Measurements from ENCODE around the gene MIF. TPM values are rescaled to one million over a fixed set of nuclear protein-coding genes. Genes with fewer than 3 reads are reported as not detected.
"Not testable (repeated sequence)": the region's sequence is repeated elsewhere in the genome, so short reads cannot be mapped to it uniquely, and the experiment has no call there.

MIF gene
- total RNA-seq, 1 donor from 2014 or later: 1,382 TPM

GRCh38 chr22:23900227-23900626 is 6.0 kb downstream of the MIF start:
- H3K36me3 Mint-ChIP-seq (ENCODE audit: low read depth): peaks cover 39% of the 10 kb centered on the region
- peaks cover 15% of the 10 kb centered on the region for H3K27me3 Mint-ChIP-seq
- intact Hi-C loops (cut with micrococcal nuclease); H3K9me3 Mint-ChIP-seq; DNase-seq; H3K27ac Mint-ChIP-seq; H3K4me3 Mint-ChIP-seq: not testable (repeated sequence)
- peaks cover 19% of the 10 kb centered on the region for H3K4me1 Mint-ChIP-seq

- no peak for DNase-seq
- peaks cover 20% of the 10 kb centered on the region for H3K27me3 Mint-ChIP-seq
- no peak overlapping the region for H3K4me3 Mint-ChIP-seq
- peaks cover 27% of the 10 kb centered on the region for H3K36me3 Mint-ChIP-seq (ENCODE audit: low read depth)
- peaks cover 13% of the 10 kb centered on the region for H3K4me1 Mint-ChIP-seq
- intact Hi-C loops (cut with micrococcal nuclease): no loop called here
- no peak overlapping the region for H3K27ac Mint-ChIP-seq
- H3K9me3 Mint-ChIP-seq: peaks cover 6% of the 10 kb centered on the region
Observed at GRCh38 chr22:23901600-23901999, 7.4 kb downstream of the MIF start.

GRCh38 chr22:23903328-23903971 is 9.3 kb downstream of the MIF start:
- Mint-ChIP-seq H3K9me3 (peaks cover 6% of the 10 kb centered on the region), H3K4me1 (peaks cover 7% of the 10 kb centered on the region)
- no peak for DNase-seq

GRCh38 chr22:23904573-23905254 is 10.5 kb downstream of the MIF start:
- peaks cover 7% of the 10 kb centered on the region for H3K4me1 Mint-ChIP-seq
- H3K9me3 Mint-ChIP-seq: peaks cover 6% of the 10 kb centered on the region
- DNase-seq: no peak
- peaks cover 3% of the 10 kb centered on the region for H3K36me3 Mint-ChIP-seq (ENCODE audit: low read depth)
- no peak overlapping the region for H3K4me3 Mint-ChIP-seq
- peaks cover 23% of the 10 kb centered on the region for H3K27me3 Mint-ChIP-seq
- intact Hi-C loops (cut with micrococcal nuclease): no loop called here
- no peak overlapping the region for H3K27ac Mint-ChIP-seq

More at GRCh38 chr22:23903328-23903971, 9.3 kb downstream of the MIF start:
- intact Hi-C loops (cut with micrococcal nuclease): no loop called here
- peaks cover 13% of the 10 kb centered on the region for H3K36me3 Mint-ChIP-seq (ENCODE audit: low read depth)
- no peak overlapping the region for H3K27ac Mint-ChIP-seq
- peaks cover 21% of the 10 kb centered on the region for H3K27me3 Mint-ChIP-seq
- H3K4me3 Mint-ChIP-seq: no peak overlapping the region

- no peaks in the 10 kb centered on the region for H3K36me3 Mint-ChIP-seq (ENCODE audit: low read depth)
- no peak for DNase-seq
- peaks cover 19% of the 10 kb centered on the region for H3K27me3 Mint-ChIP-seq
- H3K4me1 Mint-ChIP-seq: peaks cover 7% of the 10 kb centered on the region
- no peaks in the 10 kb centered on the region for H3K9me3 Mint-ChIP-seq
- no peak overlapping the region for H3K4me3 Mint-ChIP-seq
- intact Hi-C loops (cut with micrococcal nuclease): no loop called here
- no peak overlapping the region for H3K27ac Mint-ChIP-seq
Observed at GRCh38 chr22:23906641-23907040, 12.5 kb downstream of the MIF start.

GRCh38 chr22:23907423-23907822 is 13.2 kb downstream of the MIF start:
- H3K4me3 Mint-ChIP-seq; intact Hi-C loops (cut with micrococcal nuclease); DNase-seq; H3K27ac Mint-ChIP-seq; H3K9me3 Mint-ChIP-seq; H3K36me3 Mint-ChIP-seq (ENCODE audit: low read depth): not testable (repeated sequence)
- peaks cover 19% of the 10 kb centered on the region for H3K27me3 Mint-ChIP-seq
- H3K4me1 Mint-ChIP-seq: peaks cover 13% of the 10 kb centered on the region

GRCh38 chr22:23908587-23909205 is 14.5 kb downstream of the MIF start:
- no peaks in the 10 kb centered on the region for H3K9me3 Mint-ChIP-seq
- peaks cover 19% of the 10 kb centered on the region for H3K27me3 Mint-ChIP-seq
- no peak overlapping the region for H3K4me3 Mint-ChIP-seq
- no peak overlapping the region for H3K27ac Mint-ChIP-seq
- intact Hi-C loops (cut with micrococcal nuclease): no loop called here
- no peak for DNase-seq
- H3K4me1 Mint-ChIP-seq: peaks cover 21% of the 10 kb centered on the region
- H3K36me3 Mint-ChIP-seq (ENCODE audit: low read depth): no peaks in the 10 kb centered on the region

- H3K27ac Mint-ChIP-seq: no peak overlapping the region
- no peaks in the 10 kb centered on the region for H3K9me3 Mint-ChIP-seq
- intact Hi-C loops (cut with micrococcal nuclease): no loop called here
- H3K36me3 Mint-ChIP-seq (ENCODE audit: low read depth): no peaks in the 10 kb centered on the region
- peaks cover 22% of the 10 kb centered on the region for H3K4me1 Mint-ChIP-seq
- no peak for DNase-seq
- H3K27me3 Mint-ChIP-seq: peaks cover 15% of the 10 kb centered on the region
- H3K4me3 Mint-ChIP-seq: no peak overlapping the region
Observed at GRCh38 chr22:23909296-23909898, 15.2 kb downstream of the MIF start.

- H3K27ac Mint-ChIP-seq: peak overlapping the region; percentile 13
- intact Hi-C loops (cut with micrococcal nuclease): loop anchor here (5.0 kb wide), 1 partner anchor 647 kb away; the partner anchor contains the start of genes GUCD1 and SNRPD3
- H3K4me1 Mint-ChIP-seq: peaks cover 26% of the 10 kb centered on the region
- no peaks in the 10 kb centered on the region for H3K36me3 Mint-ChIP-seq (ENCODE audit: low read depth)
- H3K9me3 Mint-ChIP-seq: no peaks in the 10 kb centered on the region
- H3K27me3 Mint-ChIP-seq: peaks cover 7% of the 10 kb centered on the region
- no peak overlapping the region for H3K4me3 Mint-ChIP-seq
- no peak for DNase-seq
Observed at GRCh38 chr22:23910496-23911190, 16.5 kb downstream of the MIF start.

- no peaks in the 10 kb centered on the region for H3K9me3 Mint-ChIP-seq
- DNase-seq: no peak
- intact Hi-C loops (cut with micrococcal nuclease): loop anchor here (5.0 kb wide), 1 partner anchor 646 kb away; the partner anchor contains the start of genes GUCD1 and SNRPD3
- H3K4me1 Mint-ChIP-seq: peaks cover 26% of the 10 kb centered on the region
- no peak overlapping the region for H3K27ac Mint-ChIP-seq
- H3K36me3 Mint-ChIP-seq (ENCODE audit: low read depth): no peaks in the 10 kb centered on the region
- peaks cover 4% of the 10 kb centered on the region for H3K27me3 Mint-ChIP-seq
- no peak overlapping the region for H3K4me3 Mint-ChIP-seq
Observed at GRCh38 chr22:23911318-23911980, 17.3 kb downstream of the MIF start.

GRCh38 chr22:23912293-23912903 is 18.2 kb downstream of the MIF start:
- Mint-ChIP-seq H3K27ac (no peak overlapping the region), H3K4me3 (peak overlapping the region; percentile 95), H3K9me3 (no peaks in the 10 kb centered on the region), H3K27me3 (peaks cover 4% of the 10 kb centered on the region), H3K4me1 (peaks cover 26% of the 10 kb centered on the region), H3K36me3 (ENCODE audit: low read depth) (no peaks in the 10 kb centered on the region)
- intact Hi-C loops (cut with micrococcal nuclease): loop anchor here (5.0 kb wide), 1 partner anchor 645 kb away; the partner anchor contains the start of genes GUCD1 and SNRPD3
- DNase-seq: peak; percentile 54

GRCh38 chr22:23913306-23913660 is 19.1 kb downstream of the MIF start:
- Mint-ChIP-seq H3K4me3 (peak overlapping the region; percentile 95), H3K27me3 (peaks cover 4% of the 10 kb centered on the region), H3K36me3 (ENCODE audit: low read depth) (no peaks in the 10 kb centered on the region), H3K27ac (peak overlapping the region; percentile 99), H3K9me3 (no peaks in the 10 kb centered on the region), H3K4me1 (peaks cover 26% of the 10 kb centered on the region)
- intact Hi-C loops (cut with micrococcal nuclease): loop anchor here (5.0 kb wide), 1 partner anchor 644 kb away; the partner anchor contains the start of genes GUCD1 and SNRPD3
- no peak for DNase-seq

All from activated CD4-positive, alpha-beta T cell treated with anti-CD3 and anti-CD28 coated beads, Interleukin-2, amount 10 ng/mL, durations not matched to agents 24 days and 14 days (primary cell).